IPS-18a (cell line): Measurements from ENCODE around the gene SPATA33.

ENCODE experiments used
- H3K27ac ChIP-seq: one replicate; pipeline ENCODE4 v1.5.1; 2013; ENCODE audit warnings: low read length
- H3K27me3 ChIP-seq: one replicate; pipeline ENCODE4 v1.6.1; 2013; ENCODE audit warnings: mild to moderate bottlenecking, low read length; ENCODE audit not compliant: control insufficient read depth, insufficient read depth
- H3K36me3 ChIP-seq: one replicate; pipeline ENCODE4 v1.6.1; 2013; ENCODE audit warnings: low read depth, low read length; ENCODE audit not compliant: control insufficient read depth
- H3K4me1 ChIP-seq: one replicate; pipeline ENCODE4 v1.6.1; 2013; ENCODE audit warnings: low read depth, low read length; ENCODE audit not compliant: control insufficient read depth
- H3K4me3 ChIP-seq: one replicate; pipeline ENCODE4 v1.5.1; 2013; ENCODE audit warnings: low read length
- H3K9ac ChIP-seq: one replicate; pipeline ENCODE4 v1.6.1; 2013; ENCODE audit warnings: mild to moderate bottlenecking, low read length, moderate library complexity
- H3K9me3 ChIP-seq: one replicate; pipeline ENCODE4 v1.6.1; 2013; ENCODE audit warnings: low read depth, low read length; ENCODE audit not compliant: control insufficient read depth

Gene SPATA33

DNA sequence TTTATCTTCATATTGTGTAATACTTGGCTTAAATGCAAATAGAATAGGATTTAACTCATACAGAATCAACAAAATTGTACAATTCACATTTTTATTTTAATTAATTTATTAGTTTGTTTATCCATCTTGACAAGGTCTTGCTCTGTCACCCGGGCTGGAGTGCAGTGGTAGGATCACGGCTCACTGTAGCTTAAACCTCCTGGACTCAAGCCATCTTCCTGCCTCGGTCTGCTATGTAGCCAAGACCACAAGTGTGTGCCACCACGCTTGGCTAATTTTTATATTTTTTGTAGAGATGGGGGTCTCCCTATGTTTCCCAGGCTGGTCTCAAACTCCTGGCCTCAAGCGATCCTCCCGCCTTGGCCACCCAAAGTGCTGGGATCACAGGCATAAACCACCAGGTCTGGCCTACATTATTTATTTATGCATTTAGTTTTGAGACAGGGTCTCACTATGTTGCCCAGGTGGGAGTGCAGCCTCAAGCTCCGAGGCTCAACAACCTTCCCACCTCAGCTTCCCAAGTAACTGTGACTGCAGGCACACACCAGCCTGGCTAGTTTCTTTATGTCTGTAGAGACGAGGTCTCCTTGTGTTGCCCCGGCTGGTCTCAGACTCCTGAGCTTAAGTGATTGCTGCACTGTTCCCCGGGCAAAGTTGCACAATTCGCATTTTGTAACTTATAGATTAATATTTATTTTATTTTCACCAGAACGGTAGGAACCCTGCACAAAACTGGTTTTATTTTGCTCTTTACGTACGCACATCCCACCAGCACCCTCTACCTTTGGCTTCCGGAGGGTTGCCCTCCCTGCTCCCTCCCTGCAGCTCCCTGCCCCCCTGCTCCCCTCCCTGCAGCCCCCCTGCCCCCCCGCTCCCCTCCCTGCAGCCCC lies 39.3 kb upstream of the SPATA33 start:
- Histone ChIP-seq H3K4me1 (peaks cover 3% of the 10 kb centered on the region), H3K27ac (no peak overlapping the region), H3K4me3 (no peak overlapping the region), H3K9ac (no peak overlapping the region), H3K9me3 (no peaks in the 10 kb centered on the region), H3K36me3 (no peaks in the 10 kb centered on the region), H3K27me3 (peaks cover 8% of the 10 kb centered on the region)

DNA sequence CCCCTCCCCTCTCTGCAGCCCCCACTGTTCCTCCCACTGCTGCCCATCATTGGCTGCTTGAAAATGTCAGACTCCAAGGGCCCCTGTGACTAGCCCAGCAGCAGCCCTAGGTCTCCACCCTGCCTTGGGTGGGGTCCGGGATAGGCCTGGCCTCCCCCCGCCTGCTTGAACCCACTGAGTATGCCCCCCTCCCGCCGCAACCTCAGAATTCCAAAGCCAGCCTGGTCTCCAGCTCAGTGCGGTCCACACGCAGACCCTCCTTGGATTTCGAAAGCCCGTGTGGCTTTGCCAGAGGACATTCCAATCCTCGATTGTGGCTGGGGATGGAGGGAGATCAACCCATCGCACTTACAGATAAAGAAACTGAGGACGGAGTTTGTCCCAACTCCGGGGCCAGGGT lies 37.8 kb upstream of the SPATA33 start:
- no peak overlapping the region for H3K9ac ChIP-seq
- H3K9me3 ChIP-seq, result no peaks in the 10 kb centered on the region
- H3K27me3 ChIP-seq, result peaks cover 22% of the 10 kb centered on the region
- H3K27ac ChIP-seq, result no peak overlapping the region
- no peaks in the 10 kb centered on the region for H3K36me3 ChIP-seq
- peaks cover 10% of the 10 kb centered on the region for H3K4me1 ChIP-seq
- H3K4me3 ChIP-seq, result no peak overlapping the region

DNA sequence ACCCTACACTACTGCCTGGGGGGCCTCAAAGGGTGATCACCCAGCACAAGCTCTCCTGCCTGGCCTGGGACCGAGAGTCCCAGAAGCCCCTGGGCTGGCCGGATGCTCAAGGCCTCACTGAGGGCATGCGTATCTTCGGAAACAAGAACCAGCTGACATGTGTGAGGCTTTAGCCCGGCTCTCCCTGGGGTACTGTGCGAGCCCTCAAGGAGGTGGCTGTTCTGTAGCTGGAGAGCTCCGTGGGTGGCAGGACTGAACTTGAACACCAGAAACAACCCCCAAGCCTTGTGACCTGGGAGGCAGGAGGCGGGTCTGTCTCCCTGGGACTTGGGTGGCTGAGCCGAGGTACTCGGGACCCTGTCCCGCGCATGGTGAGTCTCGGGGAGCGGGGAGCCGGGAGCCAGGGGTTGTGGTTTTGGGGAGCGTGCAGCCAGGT lies 37.2 kb upstream of the SPATA33 start:
- no peak overlapping the region for H3K27ac ChIP-seq
- peaks cover 12% of the 10 kb centered on the region for H3K4me1 ChIP-seq
- H3K9ac ChIP-seq, result no peak overlapping the region
- no peak overlapping the region for H3K4me3 ChIP-seq
- no peaks in the 10 kb centered on the region for H3K36me3 ChIP-seq
- H3K9me3 ChIP-seq, result no peaks in the 10 kb centered on the region
- peaks cover 28% of the 10 kb centered on the region for H3K27me3 ChIP-seq

DNA sequence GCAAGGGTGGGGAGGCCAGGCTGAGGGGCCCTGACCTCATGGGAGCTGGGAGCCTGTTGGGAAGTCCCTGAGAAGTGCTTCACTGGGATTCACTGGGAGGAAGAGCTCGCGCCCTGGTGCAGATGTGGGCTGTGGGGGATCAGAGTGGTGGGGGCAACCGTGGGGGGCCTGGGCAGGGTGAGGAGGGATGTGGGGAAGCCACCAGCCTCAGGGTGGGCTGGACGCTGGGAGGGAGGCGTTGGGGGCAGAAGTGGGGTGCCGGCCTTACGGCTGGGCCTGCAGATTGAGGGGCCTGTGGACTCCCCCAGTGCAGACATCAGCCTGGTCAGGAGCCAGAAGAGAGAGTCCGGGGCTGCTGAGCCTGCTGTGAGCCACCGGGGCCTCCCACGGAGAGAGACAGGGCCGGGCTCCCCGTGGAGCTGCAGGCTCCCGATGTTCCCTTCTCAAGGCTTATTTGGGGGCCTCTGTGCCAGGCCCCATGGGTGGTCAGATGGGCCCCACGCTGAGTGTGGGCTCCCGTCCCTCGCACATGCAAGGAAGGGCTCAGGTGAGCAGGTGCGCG lies 36.4 kb upstream of the SPATA33 start:
- Histone ChIP-seq H3K36me3 (no peaks in the 10 kb centered on the region), H3K9ac (no peak overlapping the region), H3K27ac (no peak overlapping the region), H3K4me1 (peaks cover 12% of the 10 kb centered on the region), H3K9me3 (no peaks in the 10 kb centered on the region), H3K27me3 (peaks cover 30% of the 10 kb centered on the region), H3K4me3 (no peak overlapping the region)

DNA sequence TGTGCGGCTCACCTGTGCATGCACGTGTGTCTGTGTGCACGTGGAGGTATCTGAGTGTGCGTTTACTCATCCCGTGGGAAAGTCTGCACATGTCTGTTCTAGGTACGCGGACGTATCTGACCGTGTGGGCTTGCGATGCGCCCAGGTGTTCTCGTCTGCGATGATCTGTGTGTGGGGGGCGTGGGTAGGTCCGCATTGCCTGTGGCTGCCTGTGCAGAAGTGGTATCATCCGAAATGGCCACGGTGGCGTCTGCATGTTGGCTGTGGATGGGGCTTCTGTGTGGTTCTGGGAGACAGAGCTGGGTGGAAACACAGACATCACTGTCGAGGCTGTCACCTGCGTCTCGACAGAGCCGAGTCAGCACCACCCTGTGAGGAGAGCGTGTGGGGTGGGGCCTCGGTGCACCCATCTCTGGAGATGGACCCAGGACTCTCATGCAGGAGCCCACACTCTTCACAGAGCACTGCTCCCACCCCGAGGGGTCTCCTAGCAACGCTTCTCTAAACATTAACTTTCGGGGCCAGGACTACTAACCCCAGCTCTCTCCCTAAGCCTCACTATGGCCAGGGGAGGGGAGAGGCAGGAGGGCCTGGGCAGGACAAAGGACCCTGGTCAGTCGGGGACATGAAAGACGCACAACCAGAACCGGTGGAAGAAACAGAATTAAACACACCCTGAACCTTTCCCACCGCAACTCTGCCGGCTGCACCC lies 35.8 kb upstream of the SPATA33 start:
- no peak overlapping the region for H3K4me3 ChIP-seq
- no peaks in the 10 kb centered on the region for H3K36me3 ChIP-seq
- H3K27ac ChIP-seq, result no peak overlapping the region
- H3K9ac ChIP-seq, result no peak overlapping the region
- no peaks in the 10 kb centered on the region for H3K9me3 ChIP-seq
- peaks cover 30% of the 10 kb centered on the region for H3K27me3 ChIP-seq
- H3K4me1 ChIP-seq, result peaks cover 12% of the 10 kb centered on the region

DNA sequence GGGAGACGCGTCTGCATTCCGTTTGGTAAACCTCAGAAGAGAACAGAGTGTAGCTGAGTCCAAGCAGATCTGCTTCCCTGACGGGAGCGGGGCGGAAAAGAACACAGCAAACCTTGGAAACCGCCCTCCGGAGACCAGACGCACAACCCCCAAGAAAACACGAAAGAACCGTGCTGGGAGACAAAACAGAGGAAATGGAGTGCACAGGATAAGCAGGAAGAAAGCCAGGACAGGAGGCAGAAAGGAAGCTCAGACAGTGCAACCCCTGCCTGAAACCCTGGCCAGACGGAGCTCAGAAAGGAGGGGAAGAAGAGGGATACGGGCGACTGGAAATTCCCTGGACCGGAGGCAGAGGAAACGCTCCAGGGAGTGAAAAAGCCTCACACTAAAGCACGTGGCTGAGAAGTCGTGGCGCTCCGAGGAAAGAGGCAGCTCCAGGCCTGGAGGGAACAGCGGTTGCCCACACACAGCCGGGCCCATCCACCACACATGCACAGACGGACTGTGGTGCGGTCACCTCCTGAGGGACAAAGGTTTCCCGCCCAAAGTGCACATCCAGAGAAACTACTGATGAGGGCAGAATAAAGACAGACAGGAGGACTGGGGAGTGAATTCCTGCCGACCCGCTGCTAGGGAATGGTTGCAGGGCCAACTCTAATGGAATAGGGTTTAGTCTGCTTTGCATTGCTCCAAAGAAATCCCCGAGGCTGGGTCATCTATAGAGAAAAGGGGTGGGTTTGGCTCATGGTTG lies 34.0 kb upstream of the SPATA33 start:
- Histone ChIP-seq H3K4me1 (peaks cover 12% of the 10 kb centered on the region), H3K9me3 (no peaks in the 10 kb centered on the region), H3K4me3 (no peak overlapping the region), H3K27me3 (peaks cover 30% of the 10 kb centered on the region), H3K36me3 (no peaks in the 10 kb centered on the region), H3K27ac (no peak overlapping the region), H3K9ac (no peak overlapping the region)

DNA sequence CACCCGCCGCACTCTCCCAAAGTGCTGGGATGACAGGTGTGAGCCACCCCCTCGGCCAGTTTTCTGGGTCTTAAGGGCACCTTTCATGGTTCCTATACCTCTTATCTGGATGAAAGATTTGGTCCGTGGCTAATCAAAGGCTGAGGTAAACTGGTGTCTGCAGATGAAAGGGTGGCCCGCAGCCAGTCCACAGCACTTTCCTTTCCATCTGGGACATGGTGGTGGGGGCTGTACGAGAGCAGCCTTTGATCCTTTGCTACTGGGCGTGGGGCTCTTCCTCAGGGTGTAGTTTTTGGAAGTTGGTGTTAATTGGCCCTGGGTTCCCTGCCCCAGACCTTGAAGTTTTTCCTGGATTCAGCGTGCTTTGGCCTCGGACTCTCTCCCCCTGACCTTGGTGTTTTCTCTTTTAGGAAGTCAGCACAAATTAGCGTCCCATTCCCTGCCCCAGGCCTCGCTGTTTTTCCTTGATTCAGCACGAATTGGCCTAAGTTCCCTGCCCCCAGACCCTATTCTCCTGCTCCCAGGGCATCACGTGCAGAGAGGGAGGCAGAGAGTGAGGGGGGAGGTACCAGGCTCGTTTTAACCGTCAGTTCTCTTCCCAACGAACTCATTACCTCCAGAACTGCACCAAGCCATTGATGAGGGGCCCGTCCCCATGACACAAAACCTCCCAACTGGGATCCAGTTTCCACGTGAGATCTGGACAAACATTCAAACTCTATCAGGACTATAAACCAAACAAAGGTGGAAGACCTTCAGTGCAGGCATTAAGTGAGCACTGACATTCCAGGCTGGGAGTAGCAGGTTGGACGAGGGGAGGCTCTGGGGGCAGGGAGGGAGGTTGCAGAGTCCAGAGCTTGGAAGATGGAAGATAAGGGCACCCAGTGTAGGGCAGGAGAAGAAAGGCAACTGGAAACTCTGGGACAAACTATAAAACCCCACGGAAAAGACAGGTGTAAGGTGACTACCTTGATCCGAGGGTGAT lies 32.6 kb upstream of the SPATA33 start:
- Histone ChIP-seq H3K36me3 (no peaks in the 10 kb centered on the region), H3K4me3 (no peak overlapping the region), H3K9ac (no peak overlapping the region), H3K27ac (no peak overlapping the region), H3K4me1 (peaks cover 12% of the 10 kb centered on the region), H3K27me3 (peaks cover 30% of the 10 kb centered on the region), H3K9me3 (no peaks in the 10 kb centered on the region)

DNA sequence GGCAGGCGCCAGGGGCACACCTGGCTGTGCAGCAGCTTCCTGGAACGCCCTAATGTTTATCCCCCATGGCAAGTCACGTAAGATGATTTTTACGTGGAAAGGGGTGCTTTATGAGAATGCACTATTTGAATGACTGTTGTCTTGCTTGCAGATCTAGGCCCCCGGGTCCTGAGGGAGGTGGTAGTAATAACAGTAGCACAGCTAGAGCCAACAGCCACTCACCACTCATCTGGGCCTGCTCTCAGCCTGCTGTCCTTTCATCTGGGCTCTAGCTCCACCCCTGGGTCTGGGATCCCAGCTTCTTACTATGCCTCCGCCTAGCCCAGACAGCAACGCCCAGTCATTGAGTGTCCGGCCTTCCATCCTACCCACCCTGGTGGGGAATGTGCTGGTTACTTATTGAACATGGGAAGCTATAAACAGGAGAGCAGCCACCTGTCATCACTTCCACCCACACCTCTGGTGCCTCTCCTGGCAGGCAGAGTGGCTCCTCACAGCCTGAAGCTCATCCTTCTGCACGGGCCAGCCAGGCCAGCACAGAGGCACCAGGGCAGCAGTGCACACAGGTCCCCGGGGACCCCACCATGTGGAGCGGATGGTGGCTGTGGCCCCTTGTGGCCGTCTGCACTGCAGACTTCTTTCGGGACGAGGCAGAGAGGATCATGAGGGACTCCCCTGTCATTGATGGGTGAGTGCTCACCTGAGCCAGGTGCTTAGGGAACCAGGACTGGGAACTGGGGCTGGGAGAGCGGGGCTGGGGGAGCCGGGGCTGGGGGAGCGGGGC lies 27.6 kb upstream of the SPATA33 start:
- Histone ChIP-seq H3K4me1 (peaks cover under 1% of the 10 kb centered on the region), H3K27me3 (peaks cover 6% of the 10 kb centered on the region), H3K36me3 (no peaks in the 10 kb centered on the region), H3K9ac (no peak overlapping the region), H3K27ac (no peak overlapping the region), H3K9me3 (no peaks in the 10 kb centered on the region), H3K4me3 (no peak overlapping the region)

DNA sequence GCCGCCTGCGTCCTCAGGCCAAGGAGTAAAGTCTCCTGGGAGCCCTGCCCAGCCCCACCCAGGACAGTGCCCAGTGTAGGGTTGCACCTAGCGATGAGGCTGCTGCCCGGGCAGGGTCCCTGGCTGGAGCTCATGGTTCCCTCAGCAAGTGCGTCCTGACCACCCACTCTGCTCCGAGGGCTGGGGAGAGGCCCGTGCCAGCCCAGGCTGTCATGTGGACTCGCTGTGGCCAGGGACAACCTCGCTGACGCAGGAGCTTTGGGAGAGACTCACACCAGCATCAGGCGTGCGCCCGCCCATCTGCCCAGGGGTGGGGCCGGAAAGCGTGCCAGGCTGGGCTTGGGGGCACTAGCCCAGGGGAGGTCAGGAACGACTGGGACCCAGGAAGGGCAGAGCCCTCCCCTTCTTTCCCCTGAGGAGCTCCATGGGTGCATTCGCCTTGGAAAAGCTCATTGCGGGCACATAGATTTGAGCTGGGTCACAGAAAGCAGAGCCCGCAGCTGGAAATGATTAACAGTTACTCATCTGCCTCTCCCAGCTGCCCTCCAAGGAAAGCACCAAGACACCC lies 24.5 kb upstream of the SPATA33 start:
- H3K4me3 ChIP-seq, result no peak overlapping the region
- no peaks in the 10 kb centered on the region for H3K4me1 ChIP-seq
- H3K27ac ChIP-seq, result no peak overlapping the region
- no peaks in the 10 kb centered on the region for H3K9me3 ChIP-seq
- H3K27me3 ChIP-seq, result no peaks in the 10 kb centered on the region
- H3K36me3 ChIP-seq, result no peaks in the 10 kb centered on the region
- no peak overlapping the region for H3K9ac ChIP-seq
